Measurements from ENCODE around the gene ZNF79. TPM values are rescaled to one million over a fixed set of nuclear protein-coding genes. Genes with fewer than 3 reads are reported as not detected.

Gene ZNF79
- total RNA-seq, 2 donors from 2014 or later: 7.4 to 9.1 TPM

DNA sequence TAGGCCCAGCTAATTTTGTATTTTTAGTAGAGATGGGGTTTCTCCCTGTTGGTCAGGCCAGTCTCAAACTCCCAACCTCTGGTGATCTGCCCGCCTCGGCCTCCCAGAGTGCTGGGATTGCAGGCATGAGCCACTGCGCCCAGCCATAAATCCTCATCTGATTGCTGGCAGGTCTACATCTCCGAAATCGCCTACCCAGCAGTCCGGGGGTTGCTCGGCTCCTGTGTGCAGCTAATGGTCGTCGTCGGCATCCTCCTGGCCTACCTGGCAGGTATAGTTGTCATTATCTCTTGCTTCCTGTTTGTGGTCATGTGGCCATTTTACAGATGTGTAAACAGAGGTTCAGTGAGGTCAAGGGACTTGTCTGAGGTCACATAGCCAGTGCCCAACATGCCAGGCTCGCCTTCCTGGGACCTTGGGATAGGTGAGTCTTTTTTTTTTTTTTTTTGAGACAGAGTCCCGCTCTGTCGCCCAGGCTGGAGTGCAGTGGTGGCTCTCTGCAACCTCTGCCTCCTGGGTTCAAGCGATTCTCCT, 24.4 kb upstream of the ZNF79 start:
- Mint-ChIP-seq H3K4me3 (no peak overlapping the region), H3K27ac (no peak overlapping the region), H3K4me1 (peaks cover 20% of the 10 kb centered on the region), H3K27me3 (ENCODE audit: insufficient read depth) (peaks cover 5% of the 10 kb centered on the region), H3K9me3 (no peaks in the 10 kb centered on the region), H3K36me3 (ENCODE audit: low read depth) (peaks cover 6% of the 10 kb centered on the region)
- WGBS, 2 experiments (ENCODE audit: insufficient coverage in 1 of 2, insufficient read length in 1 of 2): 94 to 99% methylated on average over 10 to 14 of the region's 14 CpGs
- peaks cover 9% of the 10 kb centered on the region for H3K4me1 ChIP-seq (ENCODE audit: control insufficient read depth, insufficient read depth, low read length)
- H3K27ac ChIP-seq (ENCODE audit: low read depth, low read length): no peak overlapping the region
- H3K9me3 ChIP-seq (ENCODE audit: control insufficient read depth, low read length): no peaks in the 10 kb centered on the region
- H3K4me3 ChIP-seq (ENCODE audit: low read length): no peak overlapping the region
- TF ChIP-seq, protein P1, sequence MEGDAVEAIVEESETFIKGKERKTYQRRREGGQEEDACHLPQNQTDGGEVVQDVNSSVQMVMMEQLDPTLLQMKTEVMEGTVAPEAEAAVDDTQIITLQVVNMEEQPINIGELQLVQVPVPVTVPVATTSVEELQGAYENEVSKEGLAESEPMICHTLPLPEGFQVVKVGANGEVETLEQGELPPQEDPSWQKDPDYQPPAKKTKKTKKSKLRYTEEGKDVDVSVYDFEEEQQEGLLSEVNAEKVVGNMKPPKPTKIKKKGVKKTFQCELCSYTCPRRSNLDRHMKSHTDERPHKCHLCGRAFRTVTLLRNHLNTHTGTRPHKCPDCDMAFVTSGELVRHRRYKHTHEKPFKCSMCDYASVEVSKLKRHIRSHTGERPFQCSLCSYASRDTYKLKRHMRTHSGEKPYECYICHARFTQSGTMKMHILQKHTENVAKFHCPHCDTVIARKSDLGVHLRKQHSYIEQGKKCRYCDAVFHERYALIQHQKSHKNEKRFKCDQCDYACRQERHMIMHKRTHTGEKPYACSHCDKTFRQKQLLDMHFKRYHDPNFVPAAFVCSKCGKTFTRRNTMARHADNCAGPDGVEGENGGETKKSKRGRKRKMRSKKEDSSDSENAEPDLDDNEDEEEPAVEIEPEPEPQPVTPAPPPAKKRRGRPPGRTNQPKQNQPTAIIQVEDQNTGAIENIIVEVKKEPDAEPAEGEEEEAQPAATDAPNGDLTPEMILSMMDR (conservative IDR thresholded peaks at IDR 0.05): no peak
- H3K36me3 ChIP-seq (ENCODE audit: control insufficient read depth, insufficient read depth, low read length): peaks cover 26% of the 10 kb centered on the region
- DNase-seq: no peak
- H3K9ac ChIP-seq (ENCODE audit: extremely low read depth, low read length, poor library complexity, severe bottlenecking): no peak overlapping the region
- H3K27me3 ChIP-seq (ENCODE audit: control insufficient read depth, insufficient read depth, low read length, poor library complexity, severe bottlenecking): no peaks in the 10 kb centered on the region

DNA sequence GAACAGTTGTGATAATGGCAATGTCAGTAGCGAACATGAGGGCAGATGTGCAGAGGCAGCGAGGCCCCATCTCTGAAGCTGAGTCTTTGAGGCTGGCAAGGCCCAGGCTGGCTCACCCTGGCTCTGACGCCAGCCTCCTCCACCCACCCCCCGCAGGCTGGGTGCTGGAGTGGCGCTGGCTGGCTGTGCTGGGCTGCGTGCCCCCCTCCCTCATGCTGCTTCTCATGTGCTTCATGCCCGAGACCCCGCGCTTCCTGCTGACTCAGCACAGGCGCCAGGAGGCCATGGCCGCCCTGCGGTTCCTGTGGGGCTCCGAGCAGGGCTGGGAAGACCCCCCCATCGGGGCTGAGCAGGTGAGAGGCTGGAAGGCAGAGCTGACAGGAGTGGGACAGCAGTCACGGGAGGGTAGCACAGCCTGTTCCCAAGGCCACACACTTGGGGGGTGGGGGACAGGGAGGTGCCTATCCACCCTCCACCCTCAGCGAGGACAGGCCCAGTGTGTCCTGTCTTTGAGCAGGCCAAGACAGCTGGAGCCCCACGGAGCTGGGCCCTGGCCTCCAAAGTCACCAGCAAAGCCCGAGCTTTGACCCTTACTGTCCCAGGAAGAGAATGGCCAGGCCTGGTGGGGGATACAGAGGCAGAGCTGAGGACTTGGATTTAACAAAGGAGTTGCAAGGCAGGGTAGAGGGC, 21.6 kb upstream of the ZNF79 start:
- H3K4me1 ChIP-seq (ENCODE audit: control insufficient read depth, insufficient read depth, low read length): peaks cover 7% of the 10 kb centered on the region
- H3K36me3 ChIP-seq (ENCODE audit: control insufficient read depth, insufficient read depth, low read length): peaks cover 29% of the 10 kb centered on the region
- Mint-ChIP-seq H3K4me1 (peaks cover 9% of the 10 kb centered on the region), H3K36me3 (ENCODE audit: low read depth) (peaks cover 20% of the 10 kb centered on the region), H3K4me3 (no peak overlapping the region), H3K27me3 (ENCODE audit: insufficient read depth) (no peaks in the 10 kb centered on the region), H3K27ac (no peak overlapping the region), H3K9me3 (no peaks in the 10 kb centered on the region)
- DNase-seq: no peak
- TF ChIP-seq, protein P1 (conservative IDR thresholded peaks at IDR 0.05): no peak
- H3K27ac ChIP-seq (ENCODE audit: low read depth, low read length): no peak overlapping the region
- no peak overlapping the region for H3K9ac ChIP-seq (ENCODE audit: extremely low read depth, low read length, poor library complexity, severe bottlenecking)
- H3K9me3 ChIP-seq (ENCODE audit: control insufficient read depth, low read length): no peaks in the 10 kb centered on the region
- no peak overlapping the region for H3K4me3 ChIP-seq (ENCODE audit: low read length)
- no peaks in the 10 kb centered on the region for H3K27me3 ChIP-seq (ENCODE audit: control insufficient read depth, insufficient read depth, low read length, poor library complexity, severe bottlenecking)
- 91 to 95% methylated on average over 6 to 18 of the region's 18 CpGs for WGBS, 2 experiments (ENCODE audit: insufficient coverage in 1 of 2, insufficient read length in 1 of 2)

GRCh38 chr9:127403507-127404192, 20.5 kb upstream of the ZNF79 start:
- H3K27ac Mint-ChIP-seq: no peak overlapping the region
- H3K4me3 Mint-ChIP-seq: no peak overlapping the region
- Histone ChIP-seq H3K36me3 (ENCODE audit: control insufficient read depth, insufficient read depth, low read length) (peaks cover 32% of the 10 kb centered on the region), H3K9me3 (ENCODE audit: control insufficient read depth, low read length) (no peaks in the 10 kb centered on the region), H3K27ac (ENCODE audit: low read depth, low read length) (no peak overlapping the region), H3K4me1 (ENCODE audit: control insufficient read depth, insufficient read depth, low read length) (peaks cover 7% of the 10 kb centered on the region), H3K9ac (ENCODE audit: extremely low read depth, low read length, poor library complexity, severe bottlenecking) (no peak overlapping the region), H3K27me3 (ENCODE audit: control insufficient read depth, insufficient read depth, low read length, poor library complexity, severe bottlenecking) (no peaks in the 10 kb centered on the region), H3K4me3 (ENCODE audit: low read length) (no peak overlapping the region)
- H3K36me3 Mint-ChIP-seq (ENCODE audit: low read depth): peaks cover 25% of the 10 kb centered on the region
- WGBS, 2 experiments (ENCODE audit: insufficient coverage in 1 of 2, insufficient read length in 1 of 2): 87 to 96% methylated on average over 15 to 22 of the region's 22 CpGs
- DNase-seq: no peak
- TF ChIP-seq, protein P1 (conservative IDR thresholded peaks at IDR 0.05): no peak
- no peaks in the 10 kb centered on the region for H3K9me3 Mint-ChIP-seq
- no peaks in the 10 kb centered on the region for H3K27me3 Mint-ChIP-seq (ENCODE audit: insufficient read depth)
- H3K4me1 Mint-ChIP-seq: peaks cover 4% of the 10 kb centered on the region

Data from endodermal cell (in vitro differentiated cells).